Glomerular visceral epithelial cell (primary cell): ENCODE measurements around the gene PRSS48.
"Not testable (repeated sequence)": the region's sequence is repeated elsewhere in the genome, so short reads cannot be mapped to it uniquely, and the experiment has no call there.

Experiments
- DNase-seq: peaks from one replicate; pipeline ENCODE4 v3.0.0-alpha.2; 2016; ENCODE audit errors: extremely low spot score

Gene PRSS48

GRCh38 chr4:151276787-151277562 lies at the start of gene PRSS48:
Gene PRSS48 (plus strand): TSS chr4:151277161. CDS start chr4:151277173, 12 bp downstream.
- DNase-seq: peak; percentile 64

GRCh38 chr4:151227172-151227571 lies 49.8 kb upstream of the PRSS48 start:
- no peak for DNase-seq

- peak; percentile 67 for DNase-seq
Observed at GRCh38 chr4:151227731-151228130, 49.2 kb upstream of the PRSS48 start.

- no peak for DNase-seq
Observed at GRCh38 chr4:151228189-151229119, 48.5 kb upstream of the PRSS48 start.

- no peak for DNase-seq
Observed at GRCh38 chr4:151231915-151232595, 44.9 kb upstream of the PRSS48 start.

- no peak for DNase-seq
Observed at GRCh38 chr4:151233600-151233999, 43.4 kb upstream of the PRSS48 start.

GRCh38 chr4:151235373-151235772 lies 41.6 kb upstream of the PRSS48 start:
- DNase-seq: not testable (repeated sequence)

- DNase-seq: no peak
Observed at GRCh38 chr4:151236036-151236435, 40.9 kb upstream of the PRSS48 start.

GRCh38 chr4:151238477-151238876 lies 38.5 kb upstream of the PRSS48 start:
- DNase-seq: peak; percentile 19

GRCh38 chr4:151239608-151240007 lies 37.4 kb upstream of the PRSS48 start:
- DNase-seq: no peak

GRCh38 chr4:151242305-151242704 lies 34.7 kb upstream of the PRSS48 start:
- no peak for DNase-seq

- DNase-seq: no peak
Observed at GRCh38 chr4:151246742-151247141, 30.2 kb upstream of the PRSS48 start.

GRCh38 chr4:151247395-151247794 lies 29.6 kb upstream of the PRSS48 start:
- no peak for DNase-seq

- no peak for DNase-seq
Observed at GRCh38 chr4:151248519-151248918, 28.4 kb upstream of the PRSS48 start.

- DNase-seq: no peak
Observed at GRCh38 chr4:151250706-151251105, 26.3 kb upstream of the PRSS48 start.

GRCh38 chr4:151251603-151252304 lies 25.2 kb upstream of the PRSS48 start:
- no peak for DNase-seq

GRCh38 chr4:151255226-151255625 lies 21.7 kb upstream of the PRSS48 start:
- DNase-seq: not testable (repeated sequence)

- DNase-seq: not testable (repeated sequence)
Observed at GRCh38 chr4:151255680-151256079, 21.3 kb upstream of the PRSS48 start.

GRCh38 chr4:151256134-151256533 lies 20.8 kb upstream of the PRSS48 start:
- no peak for DNase-seq

GRCh38 chr4:151257704-151258103 lies 19.3 kb upstream of the PRSS48 start:
- no peak for DNase-seq

- DNase-seq: no peak
Observed at GRCh38 chr4:151259752-151260151, 17.2 kb upstream of the PRSS48 start.
